SK-N-SH (cell line): ENCODE measurements around the gene ARHGEF28. TPM values are rescaled to one million over a fixed set of nuclear protein-coding genes. Genes with fewer than 3 reads are reported as not detected.

ENCODE experiments used
- CTCF ChIA-PET: fragments of 300-600, 350-600 bp; formaldehyde crosslinking; extraction: SDS; loops from one replicate; lab custom pipeline; 2021; lab: Yijun Ruan, JAX
- POLR2A ChIA-PET: fragments of 350-600 bp; sonication (Branson Sonifier 250); formaldehyde crosslinking; extraction: SDS; loops from one replicate; lab custom pipeline; 2020; ENCODE audit warnings: antibody characterized with exemption, inconsistent platforms; lab: Yijun Ruan, JAX
- DNase-seq: peaks from one replicate; pipeline ENCODE4 v3.0.0; 2012
- H2AFZ ChIP-seq: fragments of 200-600 bp; sonication (generic); 2 replicates; pipeline ENCODE4 v1.8.1; 2016; ENCODE audit warnings: antibody characterized with exemption, mild to moderate bottlenecking, low read depth
- H3F3A ChIP-seq: fragments of 200-600 bp; sonication (generic); replicated peaks from 2 replicates; pipeline ENCODE3; 2016; ENCODE audit warnings: antibody characterized with exemption, mild to moderate bottlenecking; ENCODE audit not compliant: insufficient read depth
- H3K27ac ChIP-seq, 2 experiments: fragments of 200-500 bp in 1 of 2; fragments of 200-600 bp in 1 of 2; sonication (Bioruptor generic) in 1 of 2; sonication (generic), shearing (Covaris generic) in 1 of 2; 2 replicates each; pipeline versions ENCODE4 v1.5.1 to v1.6.1; 2014 to 2016; ENCODE audit warnings: low read depth in 2 of 2, inconsistent platforms in 1 of 2, low read length in 1 of 2, mild to moderate bottlenecking in 1 of 2, mixed read lengths in 1 of 2
- H3K27me3 ChIP-seq: fragments of 200-600 bp; sonication (generic), shearing (Covaris generic); 2 replicates; pipeline ENCODE4 v1.6.1; 2016; ENCODE audit warnings: mixed run types; ENCODE audit not compliant: insufficient read depth
- H3K36me3 ChIP-seq, 2 experiments: fragments of 200-500 bp in 1 of 2; fragments of 200-600 bp in 1 of 2; sonication (Bioruptor generic) in 1 of 2; sonication (generic) in 1 of 2; replicated peaks in 1 of 2; 2 replicates each; pipeline versions ENCODE3 to v1.5.1; 2014 to 2016; ENCODE audit warnings: low read length in 1 of 2, mild to moderate bottlenecking in 1 of 2; ENCODE audit not compliant: insufficient read depth in 2 of 2, control insufficient read depth in 1 of 2
- H3K4me1 ChIP-seq, 2 experiments: fragments of 200-500 bp in 1 of 2; fragments of 200-600 bp in 1 of 2; sonication (Bioruptor generic) in 1 of 2; sonication (generic), shearing (Covaris generic) in 1 of 2; 2 replicates each; pipeline versions ENCODE4 v1.5.1 to v1.6.1; 2014 to 2016; ENCODE audit warnings: low read depth in 1 of 2, low read length in 1 of 2, mixed run types in 1 of 2; ENCODE audit not compliant: insufficient read depth in 2 of 2, control insufficient read depth in 1 of 2
- H3K4me2 ChIP-seq: fragments of 200-600 bp; sonication (generic), shearing (Covaris generic); 2 replicates; pipeline ENCODE4 v1.6.1; 2017; ENCODE audit warnings: mixed run types
- H3K4me3 ChIP-seq, 2 experiments: fragments of 200-500 bp in 1 of 2; fragments of 200-600 bp in 1 of 2; sonication (Bioruptor generic) in 1 of 2; sonication (generic), shearing (Covaris generic) in 1 of 2; 2 replicates each; pipeline versions ENCODE4 v1.5.1 to v1.8.1; 2014 to 2016; ENCODE audit warnings: low read depth in 2 of 2, inconsistent platforms in 1 of 2, low read length in 1 of 2, mild to moderate bottlenecking in 1 of 2, mixed read lengths in 1 of 2, moderate library complexity in 1 of 2
- H3K79me2 ChIP-seq: fragments of 200-600 bp; sonication (generic); 2 replicates; pipeline ENCODE4 v1.8.1; 2017; ENCODE audit warnings: mild to moderate bottlenecking; ENCODE audit not compliant: insufficient read depth
- H3K9ac ChIP-seq: fragments of 200-600 bp; sonication (generic); 2 replicates; pipeline ENCODE4 v1.6.1; 2017; ENCODE audit warnings: mixed run types
- H3K9me2 ChIP-seq: fragments of 200-600 bp; sonication (generic); 2 replicates; pipeline ENCODE4 v1.6.1; 2017; ENCODE audit warnings: mixed run types
- H3K9me3 ChIP-seq: fragments of 200-600 bp; sonication (generic); 2 replicates; pipeline ENCODE4 v1.6.1; 2017; ENCODE audit warnings: mixed run types, mild to moderate bottlenecking, moderate library complexity
- H4K20me1 ChIP-seq: fragments of 200-600 bp; sonication (generic); 2 replicates; pipeline ENCODE4 v1.6.1; 2017; ENCODE audit warnings: mild to moderate bottlenecking, mixed run types; ENCODE audit not compliant: insufficient read depth
- CTCF ChIP-seq: fragments of 200-600 bp; sonication (generic); IDR thresholded peaks from 2 replicates; pipeline ENCODE4 v1.6.1; 2017; ENCODE audit warnings: antibody characterized with exemption, mild to moderate bottlenecking, moderate library complexity
- ELF1 ChIP-seq: IDR thresholded peaks from 2 replicates; pipeline ENCODE4 v1.4.0; 2012
- EZH2phosphoT487 ChIP-seq: fragments of 200-600 bp; sonication (generic); IDR thresholded peaks from 2 replicates; pipeline ENCODE4 v1.6.1; 2017; ENCODE audit warnings: low read depth, mixed run types, mild to moderate bottlenecking, antibody characterized with exemption, moderate library complexity, borderline replicate concordance
- FOXJ3 ChIP-seq: sonication (generic); formaldehyde crosslinking; IDR thresholded peaks from 2 replicates; pipeline ENCODE4 v1.5.1; 2020; ENCODE audit warnings: mild to moderate bottlenecking, missing genetic modification reagents
- GABPA ChIP-seq: IDR thresholded peaks from 2 replicates; pipeline ENCODE4 v1.4.0; 2012; ENCODE audit warnings: low read depth, mild to moderate bottlenecking
- GATA2 ChIP-seq: sonication (generic); formaldehyde crosslinking; IDR thresholded peaks from 2 replicates; pipeline ENCODE4 v1.5.0; 2020; ENCODE audit warnings: mild to moderate bottlenecking, missing genetic modification reagents
- JUND ChIP-seq: IDR thresholded peaks from 2 replicates; pipeline ENCODE4 v1.4.0; 2012
- MEF2A ChIP-seq: IDR thresholded peaks from 2 replicates; pipeline ENCODE4 v1.4.0; 2012; ENCODE audit warnings: low read depth, borderline replicate concordance
- NFIC ChIP-seq: IDR thresholded peaks from 2 replicates; pipeline ENCODE4 v1.4.0; 2012; ENCODE audit warnings: borderline replicate concordance
- NRF1 ChIP-seq: IDR thresholded peaks from 2 replicates; pipeline ENCODE4 v1.6.1; 2012; ENCODE audit warnings: low read depth, mild to moderate bottlenecking, low read length
- REST ChIP-seq: IDR thresholded peaks from 2 replicates; pipeline ENCODE4 v1.6.1; 2012; ENCODE audit warnings: mild to moderate bottlenecking, low read depth, low read length, moderate library complexity
- RXRA ChIP-seq: IDR thresholded peaks from 2 replicates; pipeline ENCODE4 v1.4.0; 2012; ENCODE audit warnings: low read depth, mild to moderate bottlenecking, borderline replicate concordance
- TCF12 ChIP-seq: IDR thresholded peaks from 2 replicates; pipeline ENCODE4 v1.4.0; 2012
- USF2 ChIP-seq: fragments of 150-350 bp; IDR thresholded peaks from 2 replicates; pipeline ENCODE4 v1.6.1; 2017; ENCODE audit warnings: antibody characterized with exemption, low read length, low read depth, borderline replicate concordance
- YY1 ChIP-seq: IDR thresholded peaks from 2 replicates; pipeline ENCODE4 v1.4.0; 2012; ENCODE audit warnings: low read depth, mild to moderate bottlenecking
- WGBS: methylation state at CpG from one replicate; pipeline ENCODE4 v1.1.6; 2017; ENCODE audit warnings: low lambda C conversion rate; 5-methylcytosine and 5-hydroxymethylcytosine counted together
- polyA plus RNA-seq, 3 experiments: library from polyadenylated mRNA; depleted of rRNA; stranded (reverse); fragments of >200 nt; gene quantifications; 2 replicates each; pipeline ENCODE4 v1.2.3, GENCODE V29; 2012
- TF ChIP-seq, protein P1 (sequence below): IDR thresholded peaks from 2 replicates; pipeline ENCODE4 v1.4.0; 2012; ENCODE audit warnings: low read depth, borderline replicate concordance
- TF ChIP-seq, protein P2 (sequence below): IDR thresholded peaks from 2 replicates; pipeline ENCODE4 v1.4.0; 2012; ENCODE audit warnings: low read depth, borderline replicate concordance

The ARHGEF28 gene
- polyA plus RNA-seq, 1 of the 3 experiments (the other 2 are of a cell fraction): 4.2 TPM

GRCh38 chr5:73638344-73639095, 12.5 kb downstream of the ARHGEF28 start (continued):
- 0 out of 2 replicates have a peak, but pooled peaks have one; percentile 43 for TF ChIP-seq MEF2A

- TF ChIP-seq ELF1: no peak
- TF ChIP-seq GABPA: no peak
- TF ChIP-seq USF2: no peak
- TF ChIP-seq, protein P1, sequence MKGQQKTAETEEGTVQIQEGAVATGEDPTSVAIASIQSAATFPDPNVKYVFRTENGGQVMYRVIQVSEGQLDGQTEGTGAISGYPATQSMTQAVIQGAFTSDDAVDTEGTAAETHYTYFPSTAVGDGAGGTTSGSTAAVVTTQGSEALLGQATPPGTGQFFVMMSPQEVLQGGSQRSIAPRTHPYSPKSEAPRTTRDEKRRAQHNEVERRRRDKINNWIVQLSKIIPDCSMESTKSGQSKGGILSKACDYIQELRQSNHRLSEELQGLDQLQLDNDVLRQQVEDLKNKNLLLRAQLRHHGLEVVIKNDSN: no peak
- TF ChIP-seq EZH2phosphoT487: no peak
- no peak for TF ChIP-seq NFIC
- TF ChIP-seq YY1: no peak
- TF ChIP-seq JUND: no peak
- no peak for TF ChIP-seq NRF1
- no peak for TF ChIP-seq FOXJ3
- no peak for TF ChIP-seq RXRA
- no peak for TF ChIP-seq GATA2
- TF ChIP-seq, protein P2, sequence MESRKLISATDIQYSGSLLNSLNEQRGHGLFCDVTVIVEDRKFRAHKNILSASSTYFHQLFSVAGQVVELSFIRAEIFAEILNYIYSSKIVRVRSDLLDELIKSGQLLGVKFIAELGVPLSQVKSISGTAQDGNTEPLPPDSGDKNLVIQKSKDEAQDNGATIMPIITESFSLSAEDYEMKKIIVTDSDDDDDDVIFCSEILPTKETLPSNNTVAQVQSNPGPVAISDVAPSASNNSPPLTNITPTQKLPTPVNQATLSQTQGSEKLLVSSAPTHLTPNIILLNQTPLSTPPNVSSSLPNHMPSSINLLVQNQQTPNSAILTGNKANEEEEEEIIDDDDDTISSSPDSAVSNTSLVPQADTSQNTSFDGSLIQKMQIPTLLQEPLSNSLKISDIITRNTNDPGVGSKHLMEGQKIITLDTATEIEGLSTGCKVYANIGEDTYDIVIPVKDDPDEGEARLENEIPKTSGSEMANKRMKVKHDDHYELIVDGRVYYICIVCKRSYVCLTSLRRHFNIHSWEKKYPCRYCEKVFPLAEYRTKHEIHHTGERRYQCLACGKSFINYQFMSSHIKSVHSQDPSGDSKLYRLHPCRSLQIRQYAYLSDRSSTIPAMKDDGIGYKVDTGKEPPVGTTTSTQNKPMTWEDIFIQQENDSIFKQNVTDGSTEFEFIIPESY: no peak
- TF ChIP-seq TCF12: no peak
- TF ChIP-seq MEF2A: no peak
- no peak for TF ChIP-seq CTCF
- no peak for TF ChIP-seq REST
- no peak overlapping the region for H2AFZ ChIP-seq
- 63% methylated on average over 1 of the region's 1 CpG for WGBS
- peaks cover 60% of the 10 kb centered on the region for H3K79me2 ChIP-seq
- no peaks in the 10 kb centered on the region for H3K36me3 ChIP-seq
- H3K9me2 ChIP-seq: no peaks in the 10 kb centered on the region; the same call in 1 of the 2 replicates
- no peaks in the 10 kb centered on the region for H3K9me3 ChIP-seq
- H3K27ac ChIP-seq: no peak overlapping the region; a peak in 1 of 4 replicates
- no peak overlapping the region for H3K4me2 ChIP-seq
- DNase-seq: no peak
- no peaks in the 10 kb centered on the region for H4K20me1 ChIP-seq
- no peak overlapping the region for H3K9ac ChIP-seq
- CTCF ChIA-PET: interaction anchor here (1.6 kb wide), 1 partner anchor 50 kb away, joined by 4 read pairs; no protein-coding TSS in a partner anchor
- POLR2A ChIA-PET: no interaction called here
- no peak overlapping the region for H3K4me3 ChIP-seq
- peaks cover 6 to 32% of the 10 kb centered on the region in 2 experiments; a peak in 3 of 4 replicates for H3K4me1 ChIP-seq
- H3F3A ChIP-seq: peaks cover 17% of the 10 kb centered on the region
- H3K27me3 ChIP-seq: no peaks in the 10 kb centered on the region
These were observed 14.9 kb downstream of the ARHGEF28 start for GRCh38 chr5:73640861-73641320.
